Liver (tissue), 9 donors: Measurements from ENCODE around the gene FZD7. TPM values are rescaled to one million over a fixed set of nuclear protein-coding genes. Genes with fewer than 3 reads are reported as not detected.

Experiments
- DNase-seq: peaks from one replicate; pipeline ENCODE4 v3.0.0-alpha.2; 2017; ENCODE audit warnings: low spot score
- H3K27ac ChIP-seq, 2 donors: one replicate each; pipeline ENCODE4 v1.7.0; 2013; ENCODE audit warnings: inconsistent platforms in 2 of 2, low read length in 2 of 2, control low read depth in 1 of 2, low read depth in 1 of 2, mild to moderate bottlenecking in 1 of 2
- H3K27me3 ChIP-seq, 4 donors: one replicate each; pipeline versions ENCODE4 v1.6.1 to v1.7.0; 2013; ENCODE audit warnings: low read length in 3 of 4, inconsistent platforms in 1 of 4, mild to moderate bottlenecking in 1 of 4, moderate library complexity in 1 of 4; ENCODE audit not compliant: control insufficient read depth in 4 of 4, insufficient read depth in 4 of 4
- H3K36me3 ChIP-seq, 4 donors: one replicate each; pipeline versions ENCODE4 v1.6.1 to v1.7.0; 2013; ENCODE audit warnings: low read length in 3 of 4, mild to moderate bottlenecking in 3 of 4, low read depth in 1 of 4, moderate library complexity in 1 of 4; ENCODE audit not compliant: control insufficient read depth in 4 of 4, insufficient read depth in 3 of 4
- H3K4me1 ChIP-seq, 4 donors: one replicate each; pipeline versions ENCODE4 v1.6.1 to v1.7.0; 2013; ENCODE audit warnings: low read length in 3 of 4, mild to moderate bottlenecking in 3 of 4, moderate library complexity in 1 of 4; ENCODE audit not compliant: control insufficient read depth in 4 of 4, insufficient read depth in 4 of 4
- H3K4me3 ChIP-seq, 3 donors: one replicate each; pipeline versions ENCODE4 v1.6.1 to v1.7.0; 2013; ENCODE audit warnings: low read length in 3 of 3, control low read depth in 1 of 3, low read depth in 1 of 3, mild to moderate bottlenecking in 1 of 3
- H3K9ac ChIP-seq, 2 donors: one replicate each; pipeline ENCODE4 v1.7.0; 2013; ENCODE audit warnings: low read length in 2 of 2, mild to moderate bottlenecking in 2 of 2, moderate library complexity in 2 of 2, control low read depth in 1 of 2, low read depth in 1 of 2
- H3K9me3 ChIP-seq, 4 donors: one replicate each; pipeline versions ENCODE4 v1.6.1 to v1.7.0; 2013; ENCODE audit warnings: low read length in 3 of 4; ENCODE audit not compliant: control insufficient read depth in 4 of 4
- EGR1 ChIP-seq, 2 donors: IDR thresholded peaks; 2 replicates each; pipeline ENCODE4 v1.6.1; 2016 to 2018; ENCODE audit warnings: antibody characterized with exemption in 2 of 2, low read depth in 2 of 2
- FOXA1 ChIP-seq: IDR thresholded peaks from 2 replicates; pipeline ENCODE4 v1.6.1; 2016; ENCODE audit warnings: antibody characterized with exemption
- FOXA2 ChIP-seq: IDR thresholded peaks from 2 replicates; pipeline ENCODE4 v1.6.1; 2016; ENCODE audit warnings: antibody characterized with exemption
- HNF4A ChIP-seq, 2 donors: conservative IDR thresholded peaks; 2 replicates each; pipeline ENCODE4 v1.6.1; 2016; ENCODE audit warnings: antibody characterized with exemption in 2 of 2, mild to moderate bottlenecking in 2 of 2
- HNF4G ChIP-seq: IDR thresholded peaks from 2 replicates; pipeline ENCODE4 v1.6.1; 2016; ENCODE audit warnings: antibody characterized with exemption
- JUND ChIP-seq, 2 donors: IDR thresholded peaks; 2 replicates each; pipeline ENCODE4 v1.6.1; 2016; ENCODE audit warnings: antibody characterized with exemption in 2 of 2
- RAD21 ChIP-seq, 2 donors: IDR thresholded peaks; 2 replicates each; pipeline ENCODE4 v1.6.1; 2016; ENCODE audit warnings: antibody characterized with exemption in 2 of 2, mild to moderate bottlenecking in 2 of 2
- RXRA ChIP-seq, 2 donors: IDR thresholded peaks; 2 replicates each; pipeline ENCODE4 v1.6.1; 2017 to 2018; ENCODE audit warnings: antibody characterized with exemption in 2 of 2, mild to moderate bottlenecking in 1 of 2
- SP1 ChIP-seq: IDR thresholded peaks from 2 replicates; pipeline ENCODE4 v1.6.1; 2018; ENCODE audit warnings: antibody characterized with exemption, mild to moderate bottlenecking
- TAF1 ChIP-seq: conservative IDR thresholded peaks from 2 replicates; pipeline ENCODE4 v1.6.1; 2016; ENCODE audit warnings: antibody characterized with exemption, mild to moderate bottlenecking
- YY1 ChIP-seq: IDR thresholded peaks from 2 replicates; pipeline ENCODE4 v1.6.1; 2016; ENCODE audit warnings: antibody characterized with exemption, mild to moderate bottlenecking
- WGBS: extraction: QIAGEN DNeasy Blood & Tissue Kit; methylation state at CpG from one replicate; pipeline ENCODE4 v1.1.7; 2013; 5-methylcytosine and 5-hydroxymethylcytosine counted together
- polyA plus RNA-seq, 2 donors: library from polyadenylated mRNA; stranded (reverse) in 1 of 2; unstranded in 1 of 2; fragments of 200-250 nt in 1 of 2; fragments of >200 nt in 1 of 2; fragmentation: Nextera tagmentation in 1 of 2; extraction: Ambion mirVana in 1 of 2; gene quantifications; one replicate each; pipeline versions ENCODE4 v1.2.1 to v1.2.3, GENCODE V29; 2013 to 2015
- total RNA-seq, 2 donors: library from RNA; depleted of rRNA; stranded (reverse); fragments of >200 nt; gene quantifications; one replicate each; pipeline ENCODE4 v1.2.3, GENCODE V29; 2014
- TF ChIP-seq, protein P1 (sequence below): IDR thresholded peaks from 2 replicates; pipeline ENCODE4 v1.6.1; 2016; ENCODE audit warnings: antibody characterized with exemption
- TF ChIP-seq, protein P2 (sequence below): IDR thresholded peaks from 2 replicates; pipeline ENCODE4 v1.6.1; 2016; ENCODE audit warnings: antibody characterized with exemption, mild to moderate bottlenecking
- TF ChIP-seq, protein P3 (sequence below): IDR thresholded peaks from 2 replicates; pipeline ENCODE4 v1.6.1; 2016; ENCODE audit warnings: antibody characterized with exemption
- TF ChIP-seq, protein P4 (sequence below): IDR thresholded peaks from 2 replicates; pipeline ENCODE4 v1.6.1; 2016; ENCODE audit warnings: antibody characterized with exemption
- TF ChIP-seq, protein P5 (sequence below): fragments of 150-350 bp; IDR thresholded peaks from 2 replicates; pipeline ENCODE4 v1.5.1; 2017; ENCODE audit warnings: improper control_type of control experiment, low read depth, low read length; ENCODE audit not compliant: missing input control
- donor health status: healthy.
- donor health status: healthy.
- donor health status: healthy.
- donor health status: healthy.
- donor health status: healthy.

The FZD7 gene
- total and polyA plus RNA-seq, 4 donors, result 0.21 to 1.5 (median 0.92) TPM

DNA sequence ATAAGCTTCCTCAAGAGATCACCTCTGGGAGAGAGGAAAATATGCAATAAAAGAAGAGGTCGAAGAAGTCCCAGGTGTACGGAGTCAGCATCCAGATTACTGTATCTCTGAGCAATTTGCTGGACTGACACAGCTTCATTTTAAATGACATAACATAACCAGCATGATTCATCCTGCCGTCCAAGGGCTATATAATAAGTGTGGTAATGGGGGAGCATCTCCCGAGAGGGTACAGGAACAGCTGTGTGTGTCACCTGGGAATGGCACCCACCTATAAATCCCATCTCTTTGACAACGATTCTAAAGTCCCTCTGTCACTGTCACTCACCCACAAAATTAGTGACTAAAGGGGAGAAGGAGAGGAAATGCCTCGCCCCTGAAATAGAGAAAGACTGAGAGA lies 19.3 kb upstream of the FZD7 start:
- H3K36me3 ChIP-seq, result no peaks in the 10 kb centered on the region
- TF ChIP-seq HNF4A (conservative IDR thresholded peaks at IDR 0.05) (no peak), FOXA1 (no peak), EGR1 (IDR thresholded peaks at IDR 0.05; ENCODE audit: low read depth in 2 of 2) (no peak), RXRA (IDR thresholded peaks at IDR 0.05) (no peak), RAD21 (IDR thresholded peaks at IDR 0.05) (no peak), TAF1 (no peak), FOXA2 (no peak), HNF4G (no peak), YY1 (no peak), SP1 (no peak)
- TF ChIP-seq, protein P1, sequence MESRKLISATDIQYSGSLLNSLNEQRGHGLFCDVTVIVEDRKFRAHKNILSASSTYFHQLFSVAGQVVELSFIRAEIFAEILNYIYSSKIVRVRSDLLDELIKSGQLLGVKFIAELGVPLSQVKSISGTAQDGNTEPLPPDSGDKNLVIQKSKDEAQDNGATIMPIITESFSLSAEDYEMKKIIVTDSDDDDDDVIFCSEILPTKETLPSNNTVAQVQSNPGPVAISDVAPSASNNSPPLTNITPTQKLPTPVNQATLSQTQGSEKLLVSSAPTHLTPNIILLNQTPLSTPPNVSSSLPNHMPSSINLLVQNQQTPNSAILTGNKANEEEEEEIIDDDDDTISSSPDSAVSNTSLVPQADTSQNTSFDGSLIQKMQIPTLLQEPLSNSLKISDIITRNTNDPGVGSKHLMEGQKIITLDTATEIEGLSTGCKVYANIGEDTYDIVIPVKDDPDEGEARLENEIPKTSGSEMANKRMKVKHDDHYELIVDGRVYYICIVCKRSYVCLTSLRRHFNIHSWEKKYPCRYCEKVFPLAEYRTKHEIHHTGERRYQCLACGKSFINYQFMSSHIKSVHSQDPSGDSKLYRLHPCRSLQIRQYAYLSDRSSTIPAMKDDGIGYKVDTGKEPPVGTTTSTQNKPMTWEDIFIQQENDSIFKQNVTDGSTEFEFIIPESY, result no peak
- TF ChIP-seq, protein P2, sequence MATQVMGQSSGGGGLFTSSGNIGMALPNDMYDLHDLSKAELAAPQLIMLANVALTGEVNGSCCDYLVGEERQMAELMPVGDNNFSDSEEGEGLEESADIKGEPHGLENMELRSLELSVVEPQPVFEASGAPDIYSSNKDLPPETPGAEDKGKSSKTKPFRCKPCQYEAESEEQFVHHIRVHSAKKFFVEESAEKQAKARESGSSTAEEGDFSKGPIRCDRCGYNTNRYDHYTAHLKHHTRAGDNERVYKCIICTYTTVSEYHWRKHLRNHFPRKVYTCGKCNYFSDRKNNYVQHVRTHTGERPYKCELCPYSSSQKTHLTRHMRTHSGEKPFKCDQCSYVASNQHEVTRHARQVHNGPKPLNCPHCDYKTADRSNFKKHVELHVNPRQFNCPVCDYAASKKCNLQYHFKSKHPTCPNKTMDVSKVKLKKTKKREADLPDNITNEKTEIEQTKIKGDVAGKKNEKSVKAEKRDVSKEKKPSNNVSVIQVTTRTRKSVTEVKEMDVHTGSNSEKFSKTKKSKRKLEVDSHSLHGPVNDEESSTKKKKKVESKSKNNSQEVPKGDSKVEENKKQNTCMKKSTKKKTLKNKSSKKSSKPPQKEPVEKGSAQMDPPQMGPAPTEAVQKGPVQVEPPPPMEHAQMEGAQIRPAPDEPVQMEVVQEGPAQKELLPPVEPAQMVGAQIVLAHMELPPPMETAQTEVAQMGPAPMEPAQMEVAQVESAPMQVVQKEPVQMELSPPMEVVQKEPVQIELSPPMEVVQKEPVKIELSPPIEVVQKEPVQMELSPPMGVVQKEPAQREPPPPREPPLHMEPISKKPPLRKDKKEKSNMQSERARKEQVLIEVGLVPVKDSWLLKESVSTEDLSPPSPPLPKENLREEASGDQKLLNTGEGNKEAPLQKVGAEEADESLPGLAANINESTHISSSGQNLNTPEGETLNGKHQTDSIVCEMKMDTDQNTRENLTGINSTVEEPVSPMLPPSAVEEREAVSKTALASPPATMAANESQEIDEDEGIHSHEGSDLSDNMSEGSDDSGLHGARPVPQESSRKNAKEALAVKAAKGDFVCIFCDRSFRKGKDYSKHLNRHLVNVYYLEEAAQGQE, result no peak
- TF ChIP-seq, protein P3, sequence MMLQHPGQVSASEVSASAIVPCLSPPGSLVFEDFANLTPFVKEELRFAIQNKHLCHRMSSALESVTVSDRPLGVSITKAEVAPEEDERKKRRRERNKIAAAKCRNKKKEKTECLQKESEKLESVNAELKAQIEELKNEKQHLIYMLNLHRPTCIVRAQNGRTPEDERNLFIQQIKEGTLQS, result no peak
- TF ChIP-seq, protein P4, sequence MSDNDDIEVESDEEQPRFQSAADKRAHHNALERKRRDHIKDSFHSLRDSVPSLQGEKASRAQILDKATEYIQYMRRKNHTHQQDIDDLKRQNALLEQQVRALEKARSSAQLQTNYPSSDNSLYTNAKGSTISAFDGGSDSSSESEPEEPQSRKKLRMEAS, result no peak
- H3K9ac ChIP-seq, result no peak overlapping the region
- 65% methylated on average over 6 of the region's 6 CpGs for WGBS
- peaks cover 0 to 14% (median under 1%) of the 10 kb centered on the region in 4 donors for H3K27me3 ChIP-seq
- H3K9me3 ChIP-seq, result no peaks in the 10 kb centered on the region
- no peak for DNase-seq
- no peak overlapping the region for H3K27ac ChIP-seq
- no peak overlapping the region for H3K4me3 ChIP-seq
- H3K4me1 ChIP-seq, result no peaks in the 10 kb centered on the region

DNA sequence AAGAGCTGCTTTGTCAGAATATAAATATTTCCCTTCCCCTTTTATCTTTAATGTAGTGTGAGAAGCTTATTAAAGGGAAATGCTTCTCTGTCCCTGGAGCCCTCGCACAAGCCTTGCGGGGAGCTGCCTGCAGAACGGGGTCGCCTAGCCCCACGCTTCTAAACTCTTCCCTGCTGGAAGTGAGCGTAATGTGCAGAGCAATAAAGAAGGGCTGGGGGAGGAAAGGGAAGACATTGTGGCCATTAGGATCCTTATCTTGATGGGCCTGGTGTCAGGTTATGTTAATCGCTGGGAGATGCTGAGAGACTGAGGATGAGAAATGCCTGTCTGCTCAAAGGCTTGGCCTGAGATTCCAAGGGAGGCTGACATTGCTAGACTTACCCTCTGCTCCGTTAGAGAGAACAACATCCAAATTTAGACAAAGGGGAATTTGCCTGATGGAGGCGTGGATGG lies 18.9 kb upstream of the FZD7 start:
- no peak for TF ChIP-seq FOXA1
- TF ChIP-seq, protein P1, result no peak
- TF ChIP-seq EGR1 (IDR thresholded peaks at IDR 0.05; ENCODE audit: low read depth in 2 of 2), result no peak
- no peak for TF ChIP-seq HNF4G
- TF ChIP-seq YY1, result no peak
- no peak for TF ChIP-seq JUND (IDR thresholded peaks at IDR 0.05)
- TF ChIP-seq FOXA2, result no peak
- TF ChIP-seq, protein P5, sequence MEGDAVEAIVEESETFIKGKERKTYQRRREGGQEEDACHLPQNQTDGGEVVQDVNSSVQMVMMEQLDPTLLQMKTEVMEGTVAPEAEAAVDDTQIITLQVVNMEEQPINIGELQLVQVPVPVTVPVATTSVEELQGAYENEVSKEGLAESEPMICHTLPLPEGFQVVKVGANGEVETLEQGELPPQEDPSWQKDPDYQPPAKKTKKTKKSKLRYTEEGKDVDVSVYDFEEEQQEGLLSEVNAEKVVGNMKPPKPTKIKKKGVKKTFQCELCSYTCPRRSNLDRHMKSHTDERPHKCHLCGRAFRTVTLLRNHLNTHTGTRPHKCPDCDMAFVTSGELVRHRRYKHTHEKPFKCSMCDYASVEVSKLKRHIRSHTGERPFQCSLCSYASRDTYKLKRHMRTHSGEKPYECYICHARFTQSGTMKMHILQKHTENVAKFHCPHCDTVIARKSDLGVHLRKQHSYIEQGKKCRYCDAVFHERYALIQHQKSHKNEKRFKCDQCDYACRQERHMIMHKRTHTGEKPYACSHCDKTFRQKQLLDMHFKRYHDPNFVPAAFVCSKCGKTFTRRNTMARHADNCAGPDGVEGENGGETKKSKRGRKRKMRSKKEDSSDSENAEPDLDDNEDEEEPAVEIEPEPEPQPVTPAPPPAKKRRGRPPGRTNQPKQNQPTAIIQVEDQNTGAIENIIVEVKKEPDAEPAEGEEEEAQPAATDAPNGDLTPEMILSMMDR, result no peak
- TF ChIP-seq HNF4A (conservative IDR thresholded peaks at IDR 0.05), result no peak
- TF ChIP-seq, protein P3, result no peak
- no peak overlapping the region for H3K4me3 ChIP-seq
- H3K27me3 ChIP-seq, result peaks cover 0 to 14% (median under 1%) of the 10 kb centered on the region in 4 donors
- 66% methylated on average over 9 of the region's 9 CpGs for whole genome bisulfite sequencing
- H3K36me3 ChIP-seq, result no peaks in the 10 kb centered on the region
- DNase-seq, result no peak
- no peak overlapping the region for H3K27ac ChIP-seq
- H3K4me1 ChIP-seq, result no peaks in the 10 kb centered on the region
- no peaks in the 10 kb centered on the region for H3K9me3 ChIP-seq
- H3K9ac ChIP-seq, result no peak overlapping the region
